ENCODE results near the gene CCDC194. TPM values are rescaled to one million over a fixed set of nuclear protein-coding genes. Genes with fewer than 3 reads are reported as not detected.

CCDC194 gene
- total RNA-seq, 1 experiment from 2014 or later = not detected

- TF ChIP-seq TCF7L2 (IDR thresholded peaks at IDR 0.05; ENCODE audit: borderline replicate concordance, extremely low read depth, insufficient read depth, insufficient read length) (peak; percentile 73), EGR1 (IDR thresholded peaks at IDR 0.05; ENCODE audit: low read depth) (peak; percentile 99)
Measured at GRCh38 chr19:17419621-17420474, 25.9 kb upstream of the CCDC194 start, which contains the start of gene MVB12A (continued).

- CTCF ChIA-PET = interaction anchor here (0.6 to 1.2 kb wide), 8 partner anchors 10 to 368 kb away, joined by 3 to 5 read pairs (median 3); partner anchors contain the start of gene TMEM221
- no peak overlapping the region for H2AFZ ChIP-seq (ENCODE audit: low read depth, low read length, poor library complexity, severe bottlenecking)
Measured at GRCh38 chr19:17419154-17419620, 25.2 kb upstream of the CCDC194 start.

More at GRCh38 chr19:17419154-17419620, 25.2 kb upstream of the CCDC194 start:
- Histone ChIP-seq H3K27me3 (ENCODE audit: insufficient read depth, low read length) (no peaks in the 10 kb centered on the region), H3K9ac (ENCODE audit: low read length) (peak overlapping the region; percentile 78), H3K9me2 (ENCODE audit: insufficient read depth) (no peaks in the 10 kb centered on the region), H3K4me3 (replicated peaks in 1 of 2; ENCODE audit: low read depth in 1 of 2, low read length in 2 of 2) (peak overlapping the region; percentile 53 to 93), H4K20me1 (ENCODE audit: insufficient read depth) (no peaks in the 10 kb centered on the region), H3K79me2 (ENCODE audit: insufficient read depth, low read length) (peaks cover 10% of the 10 kb centered on the region; the same call in 1 of the 2 replicates), H3K4me2 (ENCODE audit: low read length) (peak overlapping the region; percentile 91), H3K9me3 (ENCODE audit: control insufficient read depth in 1 of 2, insufficient read depth in 1 of 2, low read depth in 1 of 2, low read length in 2 of 2) (no peaks in the 10 kb centered on the region), H3K36me3 (ENCODE audit: control insufficient read depth in 1 of 2, insufficient read depth in 2 of 2, low read length in 2 of 2) (no peaks in the 10 kb centered on the region), H3K27ac (ENCODE audit: low read depth, low read length) (peak overlapping the region; percentile 87), H3K4me1 (ENCODE audit: control insufficient read depth in 1 of 2, insufficient read depth in 2 of 2, low read length in 2 of 2) (peaks cover 5 to 28% of the 10 kb centered on the region in 2 experiments; a peak in 3 of 4 replicates)
- POLR2A ChIA-PET = interaction anchor here (0.6 to 2.8 kb wide), 9 partner anchors 10 to 562 kb away, joined by 3 to 21 read pairs (median 4); partner anchors contain the start of genes B3GNT3, BST2, DDA1 and RPL18A
- no peak for ATAC-seq
- BruUV-seq (replicated peaks) = TSS peak; percentile 98
- RAD21 ChIA-PET (ENCODE audit: low non-redundant PET in 1 of 2, low total read pairs in 2 of 2, uncharacterized antibody in 2 of 2, unreplicated experiment in 2 of 2) = no interaction called here
- no peak for DNase-seq (ENCODE audit: low read depth, low spot score)
- no peak for TF ChIP-seq ZBTB33 (IDR thresholded peaks at IDR 0.05; ENCODE audit: extremely low read depth, insufficient replicate concordance, low read length)
- no peak for TF ChIP-seq MAX (IDR thresholded peaks at IDR 0.05)
- TF ChIP-seq CTCF (IDR thresholded peaks at IDR 0.05 in 2 of 3, conservative IDR thresholded peaks at IDR 0.05 in 1 of 3; ENCODE audit: borderline replicate concordance in 1 of 3, insufficient read depth in 1 of 3, low read depth in 2 of 3, low read length in 2 of 3) = no peak
- peak; percentile 50 for TF ChIP-seq POLR2A (IDR thresholded peaks at IDR 0.05; ENCODE audit: borderline replicate concordance, extremely low read depth, insufficient read depth, insufficient read length)
- no peak for TF ChIP-seq EGR1 (IDR thresholded peaks at IDR 0.05; ENCODE audit: low read depth)
- no peak; the same call in 1 of the 2 replicates for TF ChIP-seq SIN3A (IDR thresholded peaks at IDR 0.05; ENCODE audit: low read depth)
- TF ChIP-seq ATF3 (IDR thresholded peaks at IDR 0.05) = no peak
- TF ChIP-seq SP1 (IDR thresholded peaks at IDR 0.05; ENCODE audit: low read depth) = no peak
- intact Hi-C loops (cut with micrococcal nuclease) = no loop called here

Data from HCT116 (cell line).